Erythroblast (primary cell): ENCODE results near the gene GMEB2.

Experiments
- GATA1 ChIP-seq: IDR thresholded peaks from 2 replicates; pipeline ENCODE4 v1.6.1; 2011; ENCODE audit warnings: low read depth, mild to moderate bottlenecking, control low read depth, low read length, moderate library complexity
- POLR2A ChIP-seq: IDR thresholded peaks from 2 replicates; pipeline ENCODE4 v1.6.1; 2011; ENCODE audit warnings: mild to moderate bottlenecking, low read length

- TF ChIP-seq POLR2A (no peak), GATA1 (no peak)
Observed at GRCh38 chr20:63619086-63619485, 7.8 kb downstream of the GMEB2 start.
